Colonic mucosa (tissue), 4 donors: ENCODE results near the gene TSPAN9. TPM values are rescaled to one million over a fixed set of nuclear protein-coding genes. Genes with fewer than 3 reads are reported as not detected.

Source experiments
- DNase-seq: peaks from one replicate; pipeline ENCODE4 v3.0.0-alpha.2; 2020
- H3K27ac ChIP-seq: fragments of 200-600 bp; one replicate; pipeline ENCODE4 v1.8.0; 2021
- H3K27me3 ChIP-seq: fragments of 200-600 bp; one replicate; pipeline ENCODE4 v1.8.0; 2021
- H3K36me3 ChIP-seq: fragments of 200-600 bp; one replicate; pipeline ENCODE4 v1.8.0; 2021
- H3K4me1 ChIP-seq: fragments of 200-600 bp; one replicate; pipeline ENCODE4 v1.8.0; 2021; ENCODE audit warnings: mild to moderate bottlenecking
- H3K4me3 ChIP-seq: fragments of 200-600 bp; one replicate; pipeline ENCODE4 v1.8.0; 2021
- H3K9ac ChIP-seq, 2 donors: one replicate each; pipeline ENCODE4 v1.7.0; 2013; ENCODE audit warnings: control low read depth in 2 of 2, low read depth in 2 of 2, low read length in 2 of 2
- H3K9me3 ChIP-seq: fragments of 200-600 bp; one replicate; pipeline ENCODE4 v1.8.0; 2021
- intact Hi-C: fragments of 100-400 bp; cut with DNase I; formaldehyde crosslinking; loops from one replicate; pipeline ENCODE4 v1.14.1; 2022
- total RNA-seq, 2 donors: library from RNA; stranded (reverse); fragmentation: NEBNext Ultra II Directional in 1 of 2; extraction: Animal tissue kit (Norgen Biotek cat#: 25700) in 1 of 2; gene quantifications; one replicate each; pipeline ENCODE4 v1.2.1, GENCODE V29; 2021
- TF ChIP-seq, protein P1 (sequence below): fragments of 200-600 bp; IDR thresholded peaks from one replicate; pipeline ENCODE4 v1.8.0; 2022; ENCODE audit warnings: antibody characterized with exemption, mild to moderate bottlenecking
- donor health status: healthy.
- donor health status: DM: no; HTN: no; CAD: no.
- donor health status: DM: no; HTN: no; CAD: no.

TSPAN9 gene
- total RNA-seq, 2 donors from 2014 or later, result 4.7 to 9.9 TPM

DNA sequence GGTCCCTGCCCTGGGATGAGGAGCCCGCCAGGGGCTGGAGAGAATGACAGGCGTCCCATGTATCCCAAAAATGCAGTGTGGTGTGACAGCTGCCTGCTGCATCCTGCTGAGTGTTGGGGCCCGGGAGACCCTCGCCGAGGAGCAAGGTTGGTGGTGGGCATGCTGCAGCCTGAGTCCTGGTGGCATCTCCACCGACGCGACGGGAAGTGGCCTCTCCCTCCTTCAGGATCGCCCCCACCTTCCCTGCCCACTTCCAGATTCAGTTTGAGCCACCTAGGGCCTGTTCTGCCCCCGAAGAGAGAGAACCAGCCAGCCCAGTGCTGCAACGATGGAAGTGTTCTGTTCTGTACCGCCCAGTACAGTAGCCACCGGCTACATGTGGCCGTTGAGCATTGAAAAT is 70.1 kb downstream of the TSPAN9 start:
- DNase-seq, result no peak
- no peaks in the 10 kb centered on the region for H3K36me3 ChIP-seq
- TF ChIP-seq, protein P1, sequence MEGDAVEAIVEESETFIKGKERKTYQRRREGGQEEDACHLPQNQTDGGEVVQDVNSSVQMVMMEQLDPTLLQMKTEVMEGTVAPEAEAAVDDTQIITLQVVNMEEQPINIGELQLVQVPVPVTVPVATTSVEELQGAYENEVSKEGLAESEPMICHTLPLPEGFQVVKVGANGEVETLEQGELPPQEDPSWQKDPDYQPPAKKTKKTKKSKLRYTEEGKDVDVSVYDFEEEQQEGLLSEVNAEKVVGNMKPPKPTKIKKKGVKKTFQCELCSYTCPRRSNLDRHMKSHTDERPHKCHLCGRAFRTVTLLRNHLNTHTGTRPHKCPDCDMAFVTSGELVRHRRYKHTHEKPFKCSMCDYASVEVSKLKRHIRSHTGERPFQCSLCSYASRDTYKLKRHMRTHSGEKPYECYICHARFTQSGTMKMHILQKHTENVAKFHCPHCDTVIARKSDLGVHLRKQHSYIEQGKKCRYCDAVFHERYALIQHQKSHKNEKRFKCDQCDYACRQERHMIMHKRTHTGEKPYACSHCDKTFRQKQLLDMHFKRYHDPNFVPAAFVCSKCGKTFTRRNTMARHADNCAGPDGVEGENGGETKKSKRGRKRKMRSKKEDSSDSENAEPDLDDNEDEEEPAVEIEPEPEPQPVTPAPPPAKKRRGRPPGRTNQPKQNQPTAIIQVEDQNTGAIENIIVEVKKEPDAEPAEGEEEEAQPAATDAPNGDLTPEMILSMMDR, result no peak
- no peaks in the 10 kb centered on the region for H3K4me1 ChIP-seq
- no peak overlapping the region for H3K9ac ChIP-seq
- no peak overlapping the region for H3K27ac ChIP-seq
- H3K4me3 ChIP-seq, result no peak overlapping the region
- intact Hi-C loops, result no loop called here
- H3K27me3 ChIP-seq, result no peaks in the 10 kb centered on the region
- no peaks in the 10 kb centered on the region for H3K9me3 ChIP-seq

DNA sequence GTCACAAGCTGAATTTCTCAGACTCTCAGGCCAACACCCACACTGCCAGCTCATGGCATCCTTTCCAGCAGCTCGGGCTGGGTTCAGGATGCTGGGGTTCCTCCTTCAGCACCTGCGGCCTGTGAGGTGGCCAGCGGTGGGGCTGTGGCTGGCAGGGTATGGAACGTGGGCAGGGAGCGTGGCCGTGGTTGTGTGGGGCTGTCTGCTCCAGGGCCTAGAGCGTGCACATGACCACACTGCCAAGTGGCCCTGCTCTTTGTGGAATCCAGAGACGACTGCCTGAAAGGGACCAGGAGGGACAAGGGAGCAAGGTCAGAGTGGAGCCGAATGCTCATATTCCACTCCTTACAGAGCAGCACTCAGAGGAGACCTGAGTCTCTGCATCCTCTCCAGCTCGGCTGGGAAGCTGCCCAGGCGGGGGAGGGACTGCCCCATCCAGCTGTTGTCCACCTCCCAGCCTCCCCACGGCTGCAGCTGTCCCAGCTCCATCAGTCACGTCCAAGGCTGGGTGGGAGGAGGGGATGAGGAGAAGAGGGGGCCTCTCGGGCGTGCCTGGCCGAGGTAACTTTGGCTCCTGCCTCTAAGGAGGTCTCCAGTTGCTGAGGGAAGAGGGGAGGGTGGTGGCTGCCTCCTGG is 71.3 kb downstream of the TSPAN9 start:
- H3K4me1 ChIP-seq, result no peaks in the 10 kb centered on the region
- TF ChIP-seq, protein P1, result no peak
- H3K36me3 ChIP-seq, result no peaks in the 10 kb centered on the region
- intact Hi-C loops, result no loop called here
- no peak overlapping the region for H3K27ac ChIP-seq
- no peak overlapping the region for H3K4me3 ChIP-seq
- H3K9me3 ChIP-seq, result no peaks in the 10 kb centered on the region
- no peak for DNase-seq
- no peaks in the 10 kb centered on the region for H3K27me3 ChIP-seq
- H3K9ac ChIP-seq, result no peak overlapping the region

DNA sequence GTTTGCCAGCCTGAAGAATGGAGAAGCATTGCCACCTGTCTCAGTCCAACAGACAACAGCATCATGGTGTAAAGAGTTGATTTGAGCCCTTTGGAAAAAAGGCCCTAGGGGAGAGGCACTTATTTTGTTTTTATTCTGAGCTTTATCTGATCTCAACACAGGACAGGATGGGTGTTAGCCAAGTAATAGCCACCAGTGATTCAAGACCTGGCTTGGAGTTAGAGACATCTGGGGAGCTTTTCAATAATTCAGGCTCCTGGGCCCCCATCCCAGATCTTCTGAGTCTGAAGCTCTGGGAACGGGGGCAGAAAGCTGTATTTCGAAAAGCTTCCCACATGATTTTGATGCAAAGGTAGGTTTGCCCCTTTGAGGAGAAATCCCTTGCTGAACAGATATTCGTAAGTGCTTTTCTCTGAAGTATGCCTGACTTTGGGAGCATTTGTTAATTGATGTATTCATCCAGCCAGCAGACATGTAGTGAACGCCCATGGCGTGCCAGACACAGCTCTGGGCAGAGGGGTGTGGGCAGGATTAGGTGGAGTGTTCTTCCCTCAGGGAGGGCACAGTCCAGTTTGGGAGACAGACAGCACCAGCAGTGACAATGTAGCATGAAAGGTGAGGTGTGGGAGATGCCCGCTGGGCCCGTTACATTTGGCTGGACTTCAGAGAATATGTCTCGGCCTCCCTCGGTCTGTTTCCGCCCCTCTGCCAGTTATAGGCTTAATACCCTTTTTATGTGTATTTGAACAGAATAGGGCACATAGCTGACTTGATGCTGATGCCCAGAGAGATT is 72.5 kb downstream of the TSPAN9 start:
- TF ChIP-seq, protein P1, result no peak
- H3K4me3 ChIP-seq, result no peak overlapping the region
- H3K36me3 ChIP-seq, result no peaks in the 10 kb centered on the region
- no peak overlapping the region for H3K9ac ChIP-seq
- DNase-seq, result no peak
- no peak overlapping the region for H3K27ac ChIP-seq
- no peaks in the 10 kb centered on the region for H3K4me1 ChIP-seq
- H3K27me3 ChIP-seq, result no peaks in the 10 kb centered on the region
- no peaks in the 10 kb centered on the region for H3K9me3 ChIP-seq
- intact Hi-C loops, result no loop called here

DNA sequence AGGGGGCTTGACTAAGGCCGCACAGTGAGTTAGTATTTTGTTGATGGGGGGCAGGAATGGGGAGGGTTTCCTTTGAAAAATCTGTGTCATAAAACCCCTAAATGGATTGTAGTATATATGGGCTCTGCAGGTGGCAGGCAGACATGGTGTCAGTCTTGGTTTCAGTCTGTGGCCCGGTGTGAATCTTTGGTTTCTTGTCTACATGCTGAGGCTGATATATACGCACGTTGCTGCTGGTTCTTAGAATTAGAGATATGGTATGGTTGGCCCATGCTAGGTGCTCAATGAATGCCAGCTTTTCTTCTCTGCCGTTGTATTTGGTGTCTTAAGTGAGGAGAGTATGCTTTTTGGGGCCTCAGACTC is 73.1 kb downstream of the TSPAN9 start:
- Histone ChIP-seq H3K9ac (no peak overlapping the region), H3K27ac (no peak overlapping the region), H3K36me3 (no peaks in the 10 kb centered on the region)

DNA sequence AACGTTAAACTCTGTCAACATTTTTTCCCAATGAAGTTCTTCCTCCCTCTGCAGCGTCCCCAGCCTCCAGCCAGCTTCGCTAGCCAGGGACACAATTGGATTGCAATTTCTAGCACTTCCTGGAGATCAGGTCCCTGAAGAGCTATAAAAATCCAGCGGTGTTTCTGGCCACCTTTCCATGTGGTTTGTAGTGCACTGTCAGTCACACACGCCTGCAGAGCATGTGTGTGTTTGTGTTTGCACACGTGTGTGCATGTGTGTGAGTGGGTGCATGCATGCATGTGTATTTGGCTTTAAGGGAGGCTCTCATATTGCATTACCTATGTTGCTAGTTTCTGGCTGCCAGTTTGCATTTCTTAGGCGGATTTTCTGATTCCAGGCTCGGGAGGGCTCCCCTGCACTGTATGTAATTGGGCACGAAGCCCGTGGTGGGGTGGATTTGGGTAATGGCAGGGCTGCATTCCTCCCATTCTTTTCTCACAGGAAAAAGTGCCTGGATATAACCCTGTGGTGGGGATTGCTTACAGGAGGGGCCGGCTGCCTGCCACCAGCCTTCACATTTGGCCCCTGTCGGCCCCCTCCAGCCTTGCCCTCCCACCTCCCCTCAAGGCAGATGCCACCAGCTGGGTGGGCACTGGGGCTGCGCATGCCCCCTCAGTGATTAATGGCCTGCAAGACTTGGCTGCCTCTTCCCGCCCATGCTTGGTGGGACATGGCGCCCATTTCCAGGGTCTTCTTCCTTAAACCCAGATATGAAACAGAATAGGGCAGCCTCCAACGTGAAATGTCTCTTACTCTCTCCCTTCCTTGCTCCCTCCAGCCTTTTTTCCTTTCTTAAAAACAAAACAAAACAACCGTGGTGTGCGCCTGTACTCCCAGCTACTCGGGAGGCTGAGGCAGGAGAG is 74.0 kb downstream of the TSPAN9 start:
- TF ChIP-seq, protein P1, result no peak
- H3K4me1 ChIP-seq, result no peaks in the 10 kb centered on the region
- intact Hi-C loops, result no loop called here
- no peaks in the 10 kb centered on the region for H3K27me3 ChIP-seq
- no peak overlapping the region for H3K27ac ChIP-seq
- H3K9ac ChIP-seq, result no peak overlapping the region
- H3K9me3 ChIP-seq, result no peaks in the 10 kb centered on the region
- H3K4me3 ChIP-seq, result no peak overlapping the region
- H3K36me3 ChIP-seq, result no peaks in the 10 kb centered on the region
- DNase-seq, result no peak

More for the DNA sequence above, 73.1 kb downstream of the TSPAN9 start:
- H3K9me3 ChIP-seq, result no peaks in the 10 kb centered on the region
- H3K4me3 ChIP-seq, result no peak overlapping the region
- no peak for DNase-seq
- TF ChIP-seq, protein P1, result no peak
- no peaks in the 10 kb centered on the region for H3K27me3 ChIP-seq
- no peaks in the 10 kb centered on the region for H3K4me1 ChIP-seq
- intact Hi-C loops, result no loop called here
